Measurements from ENCODE around the gene RAD51B. TPM values are rescaled to one million over a fixed set of nuclear protein-coding genes. Genes with fewer than 3 reads are reported as not detected.

Gene RAD51B
- total and polyA plus RNA-seq, 3 donors from 2014 or later, result 5.5 to 22.5 (median 19.1) TPM

DNA sequence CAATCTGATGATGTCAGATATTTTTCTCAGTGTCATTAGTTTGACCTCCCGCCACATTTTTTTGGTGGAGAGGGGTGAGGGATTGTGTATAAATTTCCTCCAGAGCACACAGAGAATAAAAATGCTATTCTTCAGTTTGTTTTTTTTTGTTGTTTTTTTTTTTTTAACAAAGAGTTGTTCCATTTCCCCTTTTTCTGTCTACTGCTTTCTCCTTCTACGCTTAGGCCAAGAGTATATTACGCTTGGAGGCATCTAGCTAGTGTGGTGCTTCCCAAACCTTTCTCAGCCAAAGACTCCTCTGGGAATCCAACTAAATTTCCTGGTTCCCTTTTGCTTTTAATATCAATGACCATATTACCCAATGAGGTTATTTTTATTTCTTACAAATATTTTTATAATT is 507.7 kb downstream of the RAD51B start:
- Histone ChIP-seq H3K27ac (no peak overlapping the region), H3K4me1 (peaks cover 4% of the 10 kb centered on the region), H3K9me3 (no peaks in the 10 kb centered on the region), H3K36me3 (ENCODE audit: low read depth, missing control alignments) (no peaks in the 10 kb centered on the region), H3K27me3 (no peaks in the 10 kb centered on the region), H3K4me3 (no peak overlapping the region)
- WGBS, 2 donors, result 76 to 86% methylated on average over 3 of the region's 3 CpGs
- no peak for TF ChIP-seq POLR2A (IDR thresholded peaks at IDR 0.05)
- TF ChIP-seq, protein P1, sequence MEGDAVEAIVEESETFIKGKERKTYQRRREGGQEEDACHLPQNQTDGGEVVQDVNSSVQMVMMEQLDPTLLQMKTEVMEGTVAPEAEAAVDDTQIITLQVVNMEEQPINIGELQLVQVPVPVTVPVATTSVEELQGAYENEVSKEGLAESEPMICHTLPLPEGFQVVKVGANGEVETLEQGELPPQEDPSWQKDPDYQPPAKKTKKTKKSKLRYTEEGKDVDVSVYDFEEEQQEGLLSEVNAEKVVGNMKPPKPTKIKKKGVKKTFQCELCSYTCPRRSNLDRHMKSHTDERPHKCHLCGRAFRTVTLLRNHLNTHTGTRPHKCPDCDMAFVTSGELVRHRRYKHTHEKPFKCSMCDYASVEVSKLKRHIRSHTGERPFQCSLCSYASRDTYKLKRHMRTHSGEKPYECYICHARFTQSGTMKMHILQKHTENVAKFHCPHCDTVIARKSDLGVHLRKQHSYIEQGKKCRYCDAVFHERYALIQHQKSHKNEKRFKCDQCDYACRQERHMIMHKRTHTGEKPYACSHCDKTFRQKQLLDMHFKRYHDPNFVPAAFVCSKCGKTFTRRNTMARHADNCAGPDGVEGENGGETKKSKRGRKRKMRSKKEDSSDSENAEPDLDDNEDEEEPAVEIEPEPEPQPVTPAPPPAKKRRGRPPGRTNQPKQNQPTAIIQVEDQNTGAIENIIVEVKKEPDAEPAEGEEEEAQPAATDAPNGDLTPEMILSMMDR (IDR thresholded peaks at IDR 0.05), result no peak
- no peak for DNase-seq
- intact Hi-C loops (cut with DNase I; ENCODE audit: low total_unique reads), result no loop called here

DNA sequence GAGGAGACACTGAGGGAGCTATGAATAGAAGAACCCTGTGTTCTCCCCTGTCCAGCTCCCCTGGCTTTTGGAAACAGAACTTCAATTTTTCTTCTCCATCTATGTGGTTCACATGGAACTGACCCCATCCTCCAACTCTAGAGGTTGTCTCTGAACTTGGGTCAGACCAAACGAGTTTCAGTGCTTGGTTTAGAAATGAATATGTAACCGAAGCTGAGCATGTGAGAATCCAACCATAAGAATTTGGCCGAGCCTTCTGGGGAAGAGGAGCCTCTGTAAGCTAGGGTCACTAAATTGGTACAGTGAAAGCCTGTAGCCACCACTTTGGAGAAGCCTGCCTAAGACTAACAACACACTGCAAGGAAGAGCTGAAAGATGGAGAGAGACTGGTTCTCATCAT is 508.9 kb downstream of the RAD51B start:
- 87 to 93% methylated on average over 3 of the region's 3 CpGs for WGBS, 2 donors
- TF ChIP-seq, protein P1 (IDR thresholded peaks at IDR 0.05), result no peak
- TF ChIP-seq POLR2A (IDR thresholded peaks at IDR 0.05), result no peak
- no peaks in the 10 kb centered on the region for H3K4me1 ChIP-seq
- H3K27me3 ChIP-seq, result no peaks in the 10 kb centered on the region
- no peak overlapping the region for H3K27ac ChIP-seq
- intact Hi-C loops (cut with DNase I; ENCODE audit: low total_unique reads), result no loop called here
- H3K36me3 ChIP-seq (ENCODE audit: low read depth, missing control alignments), result no peaks in the 10 kb centered on the region
- no peak for DNase-seq
- H3K4me3 ChIP-seq, result no peak overlapping the region
- no peaks in the 10 kb centered on the region for H3K9me3 ChIP-seq

GRCh38 chr14:68331426-68331825 is 511.8 kb downstream of the RAD51B start:
- H3K27me3 ChIP-seq, result no peaks in the 10 kb centered on the region
- H3K9me3 ChIP-seq, result no peaks in the 10 kb centered on the region
- H3K4me3 ChIP-seq, result no peak overlapping the region
- TF ChIP-seq, protein P1 (IDR thresholded peaks at IDR 0.05), result no peak
- TF ChIP-seq POLR2A (IDR thresholded peaks at IDR 0.05), result no peak
- DNase-seq, result no peak
- no peak overlapping the region for H3K27ac ChIP-seq
- WGBS, 2 donors, result 76 to 86% methylated on average over 2 of the region's 2 CpGs
- no peaks in the 10 kb centered on the region for H3K4me1 ChIP-seq
- intact Hi-C loops (cut with DNase I; ENCODE audit: low total_unique reads), result no loop called here
- H3K36me3 ChIP-seq (ENCODE audit: low read depth, missing control alignments), result no peaks in the 10 kb centered on the region

GRCh38 chr14:68331991-68332390 is 512.4 kb downstream of the RAD51B start:
- no peaks in the 10 kb centered on the region for H3K9me3 ChIP-seq
- H3K4me1 ChIP-seq, result no peaks in the 10 kb centered on the region
- intact Hi-C loops (cut with DNase I; ENCODE audit: low total_unique reads), result no loop called here
- no peak overlapping the region for H3K27ac ChIP-seq
- DNase-seq, result no peak
- no peak overlapping the region for H3K4me3 ChIP-seq
- no peaks in the 10 kb centered on the region for H3K36me3 ChIP-seq (ENCODE audit: low read depth, missing control alignments)
- H3K27me3 ChIP-seq, result no peaks in the 10 kb centered on the region
- TF ChIP-seq POLR2A (IDR thresholded peaks at IDR 0.05), result no peak
- TF ChIP-seq, protein P1 (IDR thresholded peaks at IDR 0.05), result no peak
- WGBS, 2 donors, result 82 to 90% methylated on average over 1 of the region's 1 CpG

GRCh38 chr14:68333262-68333661 is 513.7 kb downstream of the RAD51B start:
- no peak for TF ChIP-seq POLR2A (IDR thresholded peaks at IDR 0.05)
- TF ChIP-seq, protein P1 (IDR thresholded peaks at IDR 0.05), result no peak
- H3K27ac ChIP-seq, result no peak overlapping the region
- DNase-seq, result no peak
- no peaks in the 10 kb centered on the region for H3K36me3 ChIP-seq (ENCODE audit: low read depth, missing control alignments)
- H3K27me3 ChIP-seq, result no peaks in the 10 kb centered on the region
- H3K9me3 ChIP-seq, result no peaks in the 10 kb centered on the region
- 82 to 83% methylated on average over 2 of the region's 2 CpGs for WGBS, 2 donors
- no peaks in the 10 kb centered on the region for H3K4me1 ChIP-seq
- intact Hi-C loops (cut with DNase I; ENCODE audit: low total_unique reads), result no loop called here
- H3K4me3 ChIP-seq, result no peak overlapping the region
